Gastroesophageal sphincter (tissue), 4 donors: ENCODE results near the gene NDUFA3. TPM values are rescaled to one million over a fixed set of nuclear protein-coding genes. Genes with fewer than 3 reads are reported as not detected.

ENCODE experiments used
- ATAC-seq: fragments of 150-250 bp; one replicate; pipeline ENCODE4 v1.9.1; 2016; ENCODE audit warnings: mild to moderate bottlenecking, moderate library complexity
- H3K27ac ChIP-seq, 4 donors: fragments of 200-600 bp; sonication (generic) in 3 of 4; 1 replicate in 3 of 4; 2 replicates in 1 of 4; pipeline ENCODE4 v1.5.1; 2016 to 2019
- H3K27me3 ChIP-seq: fragments of 200-600 bp; sonication (generic); one replicate; pipeline ENCODE4 v1.5.1; 2019
- H3K36me3 ChIP-seq, 2 donors: fragments of 200-600 bp; sonication (generic); one replicate each; pipeline ENCODE4 v1.5.1; 2019; ENCODE audit warnings: control low read depth in 1 of 2
- H3K4me1 ChIP-seq, 3 donors: fragments of 200-600 bp; sonication (generic); 1 replicate in 2 of 3; 2 replicates in 1 of 3; pipeline ENCODE4 v1.5.1; 2016 to 2019; ENCODE audit warnings: control low read depth in 2 of 3
- H3K4me3 ChIP-seq, 2 donors: fragments of 200-600 bp; sonication (generic); one replicate each; pipeline ENCODE4 v1.5.1; 2019; ENCODE audit warnings: mild to moderate bottlenecking in 1 of 2, moderate library complexity in 1 of 2
- H3K9me3 ChIP-seq, 3 donors: fragments of 200-600 bp; sonication (generic); one replicate each; pipeline ENCODE4 v1.5.1; 2017 to 2019; ENCODE audit warnings: control low read depth in 2 of 3
- CTCF ChIP-seq, 4 experiments: fragments of 200-600 bp in 2 of 4; fragments of 450-650 bp in 2 of 4; sonication (generic) in 1 of 4; IDR thresholded peaks; one replicate each; pipeline ENCODE4 v1.5.1; 2017 to 2019; ENCODE audit warnings: antibody characterized with exemption in 4 of 4, mild to moderate bottlenecking in 2 of 4, moderate library complexity in 2 of 4
- EP300 ChIP-seq: sonication (generic); formaldehyde crosslinking; IDR thresholded peaks from one replicate; pipeline ENCODE4 v1.6.1; 2017; ENCODE audit warnings: antibody characterized with exemption, mild to moderate bottlenecking
- POLR2A ChIP-seq, 2 donors: fragments of 450-650 bp; IDR thresholded peaks; one replicate each; pipeline ENCODE4 v1.6.1; 2017; ENCODE audit warnings: antibody characterized with exemption in 2 of 2, mild to moderate bottlenecking in 2 of 2, moderate library complexity in 1 of 2
- POLR2AphosphoS5 ChIP-seq: sonication (generic); formaldehyde crosslinking; IDR thresholded peaks from one replicate; pipeline ENCODE4 v1.6.1; 2017; ENCODE audit warnings: antibody characterized with exemption
- WGBS, 2 donors: methylation state at CpG; one replicate each; pipeline ENCODE4 v1.1.5; 2018; ENCODE audit warnings: low coverage in 1 of 2; 5-methylcytosine and 5-hydroxymethylcytosine counted together
- total RNA-seq, 4 donors: library from RNA; depleted of rRNA; stranded (reverse); fragments of >200 nt; gene quantifications; one replicate each; pipeline ENCODE4 v1.1.0, GENCODE V29; 2016

NDUFA3 gene
- 10 to 100 TPM; 14.2 to 37.7 (median 21.5) TPM for total RNA-seq

DNA sequence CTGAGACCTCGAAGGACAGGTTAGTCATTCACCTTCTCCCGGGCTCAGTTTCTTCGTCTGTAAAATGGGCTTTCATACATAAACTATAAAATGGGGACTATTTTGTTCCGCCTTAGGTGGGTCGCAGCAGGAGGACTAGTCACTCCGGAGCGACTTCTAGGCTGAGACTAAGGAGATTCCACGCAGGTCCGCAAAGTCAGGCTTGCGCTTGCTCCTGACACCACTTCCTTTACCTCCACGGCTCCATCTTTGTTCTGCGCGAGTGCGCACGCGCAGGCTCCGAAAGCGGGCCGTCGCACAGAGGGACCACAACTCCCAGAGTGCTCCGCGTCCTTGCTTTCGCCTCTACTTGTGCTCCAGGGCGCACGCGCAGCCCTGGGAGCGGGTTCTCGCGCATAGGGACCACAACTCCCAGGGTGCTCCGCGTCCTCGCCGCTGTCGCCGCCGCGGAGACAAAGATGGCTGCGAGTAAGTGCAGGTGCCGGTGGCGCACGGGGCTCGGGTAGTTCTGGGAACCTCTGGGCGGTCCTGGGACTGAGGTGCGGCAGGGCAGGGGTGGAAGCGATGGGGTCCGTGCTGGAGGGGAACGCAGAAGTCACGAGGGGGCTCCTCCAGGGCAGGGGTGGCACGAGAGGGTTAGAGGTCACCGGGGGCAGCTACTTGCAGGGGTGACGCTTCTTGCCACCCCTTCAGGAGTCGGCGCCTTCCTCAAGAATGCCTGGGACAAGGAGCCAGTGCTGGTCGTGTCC, at the start of gene NDUFA3:
Gene NDUFA3 (plus strand): TSS at position 435 of the 749 bp plus-strand sequence. CDS start 24 bp downstream, at position 459.
- ATAC-seq = peak; percentile 100
- H3K4me1 ChIP-seq = peaks cover 0 to 25% (median 8%) of the 10 kb centered on the region in 3 donors
- TF ChIP-seq CTCF (IDR thresholded peaks at IDR 0.05) (no peak), POLR2AphosphoS5 (peak; percentile 76), POLR2A (IDR thresholded peaks at IDR 0.05) (peak; percentile 52 to 66), EP300 (no peak)
- peaks cover 0 to 25% of the 10 kb centered on the region in 2 donors for H3K36me3 ChIP-seq
- peak within 1 kb of the TSS; percentile 79 to 94 for H3K4me3 ChIP-seq
- 0 to 8% methylated on average over 9 to 14 of the region's 54 CpGs for WGBS, 2 donors
- no peaks in the 10 kb centered on the region for H3K9me3 ChIP-seq
- peak within 1 kb of the TSS; percentile 12 to 82 (median 80) for H3K27ac ChIP-seq
- H3K27me3 ChIP-seq = no peaks in the 10 kb centered on the region

GRCh38 chr19:54062643-54063042, 40.0 kb upstream of the NDUFA3 start:
- H3K4me3 ChIP-seq = no peak overlapping the region
- H3K27ac ChIP-seq = no peak overlapping the region
- ATAC-seq = no peak
- no peak for TF ChIP-seq EP300
- no peak for TF ChIP-seq CTCF (IDR thresholded peaks at IDR 0.05)
- TF ChIP-seq POLR2AphosphoS5 = no peak
- no peak for TF ChIP-seq POLR2A (IDR thresholded peaks at IDR 0.05)
- peaks cover 40% of the 10 kb centered on the region for H3K27me3 ChIP-seq
- no peaks in the 10 kb centered on the region for H3K36me3 ChIP-seq
- no peaks in the 10 kb centered on the region for H3K9me3 ChIP-seq
- H3K4me1 ChIP-seq = no peaks in the 10 kb centered on the region
- 48 to 83% methylated on average over 6 to 7 of the region's 9 CpGs for WGBS, 2 donors

- no peak for ATAC-seq
- 61 to 81% methylated on average over 7 to 11 of the region's 34 CpGs for WGBS, 2 donors
- Histone ChIP-seq H3K27me3 (peaks cover 43% of the 10 kb centered on the region), H3K27ac (no peak within 1 kb of the TSS), H3K4me1 (no peaks in the 10 kb centered on the region), H3K36me3 (no peaks in the 10 kb centered on the region), H3K4me3 (no peak within 1 kb of the TSS), H3K9me3 (no peaks in the 10 kb centered on the region)
- TF ChIP-seq EP300 (no peak), POLR2AphosphoS5 (no peak), CTCF (IDR thresholded peaks at IDR 0.05) (no peak), POLR2A (IDR thresholded peaks at IDR 0.05) (no peak)
Measured at GRCh38 chr19:54063350-54064116, 39.1 kb upstream of the NDUFA3 start, which contains the start of gene VSTM1. Gene VSTM1, minus strand, starts transcription at chr19:54063897. Its CDS starts 120 bp downstream, at chr19:54063777.

DNA sequence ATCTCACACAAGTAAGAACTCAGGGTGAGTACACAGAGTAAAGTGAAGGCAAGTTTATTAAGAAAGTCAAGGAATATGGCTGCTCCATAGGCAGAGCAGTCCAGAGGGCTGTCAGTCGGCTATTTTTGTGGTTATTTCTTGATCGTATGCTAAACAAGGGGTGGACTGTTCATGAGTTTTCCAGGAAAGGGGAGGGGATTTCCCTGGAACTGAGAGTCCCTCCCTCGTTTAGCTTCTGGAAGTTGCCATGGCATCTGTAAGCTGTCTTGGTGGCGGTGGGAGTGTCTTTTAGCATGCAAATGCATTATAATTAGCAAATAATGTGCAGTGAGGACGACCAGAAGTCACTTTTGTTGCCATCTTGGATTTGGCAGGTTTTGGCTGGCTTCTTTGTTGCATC, 33.2 kb upstream of the NDUFA3 start:
- no peak for ATAC-seq
- Histone ChIP-seq H3K27ac (no peak overlapping the region), H3K36me3 (no peaks in the 10 kb centered on the region), H3K4me1 (no peaks in the 10 kb centered on the region), H3K9me3 (peaks cover 0 to 11% (median 0%) of the 10 kb centered on the region in 3 donors), H3K27me3 (peaks cover 13% of the 10 kb centered on the region), H3K4me3 (no peak overlapping the region)
- WGBS, 2 donors = 71 to 82% methylated on average over 3 to 5 of the region's 5 CpGs
- TF ChIP-seq POLR2AphosphoS5 = no peak
- no peak for TF ChIP-seq CTCF (IDR thresholded peaks at IDR 0.05)
- no peak for TF ChIP-seq POLR2A (IDR thresholded peaks at IDR 0.05)
- TF ChIP-seq EP300 = no peak
